Body of pancreas (tissue), 4 donors: ENCODE results near the gene MYH7B.

ENCODE experiments used
- POLR2A ChIP-seq, 3 donors: fragments of 450-650 bp; IDR thresholded peaks; one replicate each; pipeline ENCODE4 v1.6.1; 2016; ENCODE audit warnings: antibody characterized with exemption in 3 of 3, mild to moderate bottlenecking in 2 of 3
- TF ChIP-seq, protein P1 (sequence below), 7 experiments: fragments of 450-650 bp in 4 of 7; fragments of 200-600 bp in 3 of 7; sonication (generic) in 3 of 7; IDR thresholded peaks; one replicate each; pipeline ENCODE4 v1.5.1; 2016 to 2019; ENCODE audit warnings: antibody characterized with exemption in 7 of 7

DNA sequence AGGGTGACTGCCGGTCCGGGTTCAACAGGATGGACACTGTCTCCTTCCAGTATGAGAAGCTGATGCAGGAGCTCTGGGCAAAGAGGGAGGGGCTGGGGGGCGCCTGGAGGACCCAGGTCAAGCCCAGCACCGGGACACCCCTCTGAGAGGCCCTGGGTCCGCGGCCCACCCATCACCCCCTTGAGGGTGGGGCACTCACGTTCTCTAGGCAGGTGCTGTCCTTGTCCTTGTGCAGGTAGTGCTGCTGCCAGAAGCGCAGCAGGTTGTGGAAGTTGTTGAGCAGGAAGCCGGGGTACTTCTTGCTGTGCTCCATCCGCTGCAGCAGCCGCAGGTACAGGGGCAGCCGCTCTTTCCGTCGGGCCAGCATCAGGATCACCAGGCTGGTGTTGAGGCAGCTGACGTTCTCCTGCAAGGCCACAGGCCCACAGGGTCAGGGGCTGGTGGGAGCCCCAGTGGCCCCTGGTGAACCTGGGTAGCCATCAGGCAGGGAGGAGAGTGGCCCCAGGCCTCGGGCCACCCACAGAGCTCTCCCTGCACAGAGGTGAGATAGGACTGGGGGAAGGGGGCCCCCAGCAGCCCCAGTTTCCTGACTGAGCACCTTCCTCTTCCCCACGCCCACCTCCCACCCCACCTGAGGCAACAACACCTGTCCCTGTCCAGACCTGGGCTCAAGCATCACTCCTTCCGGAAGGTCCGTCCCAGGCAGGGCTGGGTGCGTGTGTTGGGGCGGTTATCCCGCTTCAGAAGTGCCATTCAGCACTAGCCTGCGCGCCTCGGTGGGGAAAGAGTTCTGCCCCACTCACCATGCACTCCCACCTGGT, 47.8 kb downstream of the MYH7B start:
- TF ChIP-seq, protein P1, sequence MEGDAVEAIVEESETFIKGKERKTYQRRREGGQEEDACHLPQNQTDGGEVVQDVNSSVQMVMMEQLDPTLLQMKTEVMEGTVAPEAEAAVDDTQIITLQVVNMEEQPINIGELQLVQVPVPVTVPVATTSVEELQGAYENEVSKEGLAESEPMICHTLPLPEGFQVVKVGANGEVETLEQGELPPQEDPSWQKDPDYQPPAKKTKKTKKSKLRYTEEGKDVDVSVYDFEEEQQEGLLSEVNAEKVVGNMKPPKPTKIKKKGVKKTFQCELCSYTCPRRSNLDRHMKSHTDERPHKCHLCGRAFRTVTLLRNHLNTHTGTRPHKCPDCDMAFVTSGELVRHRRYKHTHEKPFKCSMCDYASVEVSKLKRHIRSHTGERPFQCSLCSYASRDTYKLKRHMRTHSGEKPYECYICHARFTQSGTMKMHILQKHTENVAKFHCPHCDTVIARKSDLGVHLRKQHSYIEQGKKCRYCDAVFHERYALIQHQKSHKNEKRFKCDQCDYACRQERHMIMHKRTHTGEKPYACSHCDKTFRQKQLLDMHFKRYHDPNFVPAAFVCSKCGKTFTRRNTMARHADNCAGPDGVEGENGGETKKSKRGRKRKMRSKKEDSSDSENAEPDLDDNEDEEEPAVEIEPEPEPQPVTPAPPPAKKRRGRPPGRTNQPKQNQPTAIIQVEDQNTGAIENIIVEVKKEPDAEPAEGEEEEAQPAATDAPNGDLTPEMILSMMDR (IDR thresholded peaks at IDR 0.05) = no peak
- no peak for TF ChIP-seq POLR2A (IDR thresholded peaks at IDR 0.05)
